ENCODE data around the gene SV2B. TPM values are rescaled to one million over a fixed set of nuclear protein-coding genes. Genes with fewer than 3 reads are reported as not detected.

The SV2B gene
- total and polyA plus RNA-seq, 2 donors (not counting 1 experiment from before 2014, with no cell fraction given): not detected

- Mint-ChIP-seq H3K4me1 (no peaks in the 10 kb centered on the region), H3K27me3 (peaks cover 54% of the 10 kb centered on the region), H3K4me3 (no peak overlapping the region), H3K9me3 (ENCODE audit: insufficient read depth) (no peaks in the 10 kb centered on the region), H3K27ac (no peak overlapping the region)
- TF ChIP-seq EZH2 (IDR thresholded peaks at IDR 0.05; ENCODE audit: borderline replicate concordance, insufficient read depth, low read depth, low read length, poor library complexity, severe bottlenecking): no peak
- TF ChIP-seq CTCF (IDR thresholded peaks at IDR 0.05): no peak
- H2AFZ ChIP-seq (ENCODE audit: insufficient read depth, low read depth, low read length, poor library complexity, severe bottlenecking): no peak overlapping the region
- H3K9me3 ChIP-seq (ENCODE audit: control extremely low read depth in 1 of 3, control insufficient read depth in 2 of 3, insufficient read depth in 1 of 3, low read length in 2 of 3): no peaks in the 10 kb centered on the region
- H3K4me2 ChIP-seq (replicated peaks; ENCODE audit: low read depth, low read length, poor library complexity, severe bottlenecking): no peak overlapping the region
- H3K4me1 ChIP-seq (ENCODE audit: control insufficient read depth in 2 of 2, insufficient read depth in 2 of 2, low read length in 2 of 2): no peaks in the 10 kb centered on the region
- intact Hi-C loops (cut with micrococcal nuclease): no loop called here
- H3K36me3 ChIP-seq (replicated peaks in 1 of 2; ENCODE audit: control extremely low read depth in 1 of 2, control insufficient read depth in 1 of 2, extremely low read depth in 1 of 2, insufficient read depth in 2 of 2, low read length in 1 of 2): no peaks in the 10 kb centered on the region
- H3K27me3 ChIP-seq (replicated peaks in 1 of 4; ENCODE audit: control extremely low read depth in 1 of 4, control insufficient read depth in 3 of 4, insufficient read depth in 4 of 4, low read length in 3 of 4): peaks cover 0 to 5% (median 0%) of the 10 kb centered on the region in 4 experiments
- DNase-seq (no peak), ATAC-seq (ENCODE audit: low read depth) (no peak)
- ChIA-PET POLR2A (no interaction called here), CTCF (no interaction called here)
- no peaks in the 10 kb centered on the region for H4K20me1 ChIP-seq (ENCODE audit: control insufficient read depth, insufficient read depth, low read length, poor library complexity, severe bottlenecking)
- H3K27ac ChIP-seq (ENCODE audit: low read length in 2 of 2): no peak overlapping the region
- no peaks in the 10 kb centered on the region for H3K79me2 ChIP-seq (ENCODE audit: control insufficient read depth, insufficient read depth, low read length)
- H3K4me3 ChIP-seq (ENCODE audit: control extremely low read depth in 1 of 5, extremely low read depth in 1 of 5, insufficient read depth in 1 of 5, low read depth in 2 of 5, low read length in 4 of 5): no peak overlapping the region
- no CpG with 5 or more reads among the region's 3 CpGs for WGBS (ENCODE audit: insufficient coverage)
- H3K9ac ChIP-seq (ENCODE audit: low read length): no peak overlapping the region
Measured at GRCh38 chr15:91253605-91254004, 153.5 kb downstream of the SV2B start.

- Mint-ChIP-seq H3K9me3 (ENCODE audit: insufficient read depth) (no peaks in the 10 kb centered on the region), H3K27ac (no peak overlapping the region), H3K4me1 (no peaks in the 10 kb centered on the region), H3K27me3 (peaks cover 47% of the 10 kb centered on the region), H3K4me3 (no peak overlapping the region)
- ATAC-seq (ENCODE audit: low read depth): no peak
- WGBS (ENCODE audit: insufficient coverage): no CpG with 5 or more reads among the region's 3 CpGs
- Histone ChIP-seq H3K27ac (ENCODE audit: low read length in 2 of 2) (no peak overlapping the region), H3K36me3 (replicated peaks in 1 of 2; ENCODE audit: control extremely low read depth in 1 of 2, control insufficient read depth in 1 of 2, extremely low read depth in 1 of 2, insufficient read depth in 2 of 2, low read length in 1 of 2) (no peaks in the 10 kb centered on the region), H3K4me2 (replicated peaks; ENCODE audit: low read depth, low read length, poor library complexity, severe bottlenecking) (no peak overlapping the region), H3K79me2 (ENCODE audit: control insufficient read depth, insufficient read depth, low read length) (no peaks in the 10 kb centered on the region), H3K9me3 (ENCODE audit: control extremely low read depth in 1 of 3, control insufficient read depth in 2 of 3, insufficient read depth in 1 of 3, low read length in 2 of 3) (no peaks in the 10 kb centered on the region), H4K20me1 (ENCODE audit: control insufficient read depth, insufficient read depth, low read length, poor library complexity, severe bottlenecking) (no peaks in the 10 kb centered on the region), H3K9ac (ENCODE audit: low read length) (no peak overlapping the region), H2AFZ (ENCODE audit: insufficient read depth, low read depth, low read length, poor library complexity, severe bottlenecking) (no peak overlapping the region), H3K27me3 (replicated peaks in 1 of 4; ENCODE audit: control extremely low read depth in 1 of 4, control insufficient read depth in 3 of 4, insufficient read depth in 4 of 4, low read length in 3 of 4) (peaks cover 0 to 13% (median 0%) of the 10 kb centered on the region in 4 experiments), H3K4me3 (ENCODE audit: control extremely low read depth in 1 of 5, extremely low read depth in 1 of 5, insufficient read depth in 1 of 5, low read depth in 2 of 5, low read length in 4 of 5) (no peak overlapping the region), H3K4me1 (ENCODE audit: control insufficient read depth in 2 of 2, insufficient read depth in 2 of 2, low read length in 2 of 2) (no peaks in the 10 kb centered on the region)
- POLR2A ChIA-PET: no interaction called here
- no peak for DNase-seq
- CTCF ChIA-PET: no interaction called here
- intact Hi-C loops (cut with micrococcal nuclease): no loop called here
- no peak for TF ChIP-seq EZH2 (IDR thresholded peaks at IDR 0.05; ENCODE audit: borderline replicate concordance, insufficient read depth, low read depth, low read length, poor library complexity, severe bottlenecking)
- no peak for TF ChIP-seq CTCF (IDR thresholded peaks at IDR 0.05)
Measured at GRCh38 chr15:91254766-91255165, 154.7 kb downstream of the SV2B start.

Data from B cell (primary cell).